Measurements from ENCODE around the gene RPP21. TPM values are rescaled to one million over a fixed set of nuclear protein-coding genes. Genes with fewer than 3 reads are reported as not detected.

Gene RPP21
- total and polyA plus RNA-seq, 10 of the 15 experiments (the other 5 are each of a cell fraction or from before 2014, with no cell fraction given) = 14.3 to 94.6 (median 42.1) TPM

- Histone ChIP-seq H4K20me1 (ENCODE audit: control insufficient read depth, insufficient read depth) (no peaks in the 10 kb centered on the region), H2AFZ (ENCODE audit: control insufficient read depth, low read depth, low read length) (no peak overlapping the region), H3K36me3 (ENCODE audit: control insufficient read depth in 2 of 2, insufficient read depth in 2 of 2, low read length in 1 of 2) (no peaks in the 10 kb centered on the region), H3K9me3 (replicated peaks; ENCODE audit: control insufficient read depth, insufficient read depth, low read length) (no peaks in the 10 kb centered on the region; the same call in 2 of the 3 replicates), H3K9ac (ENCODE audit: control insufficient read depth, insufficient read depth, low read length) (no peak overlapping the region), H3K79me2 (ENCODE audit: control insufficient read depth, insufficient read depth, low read length) (no peaks in the 10 kb centered on the region), H3K4me3 (no peak overlapping the region), H3K27ac (ENCODE audit: control insufficient read depth, insufficient read depth) (no peak overlapping the region), H3K4me1 (ENCODE audit: control insufficient read depth, insufficient read depth, low read length) (no peaks in the 10 kb centered on the region), H3K27me3 (replicated peaks in 1 of 2; ENCODE audit: control insufficient read depth in 2 of 2, insufficient read depth in 2 of 2, low read length in 1 of 2) (peaks cover 0 to 6% of the 10 kb centered on the region in 2 experiments; a peak in 2 of 4 replicates), H3K4me2 (ENCODE audit: control insufficient read depth, insufficient read depth) (no peak overlapping the region)
- peak; percentile 38 for FAIRE-seq
- in situ Hi-C loops (cut with MboI) = no loop called here
- no peak for ATAC-seq
- SMC1A ChIA-PET (ENCODE audit: uncharacterized antibody, unreplicated experiment) = no interaction called here
- intact Hi-C loops (cut with micrococcal nuclease; ENCODE audit: unreplicated experiment) = no loop called here
- RAD21 ChIA-PET (ENCODE audit: unreplicated experiment) = no interaction called here
- CTCF ChIA-PET = no interaction called here
- POLR2A ChIA-PET = no interaction called here
- peak; percentile 79 for TF ChIP-seq REST (IDR thresholded peaks at IDR 0.05; ENCODE audit: low read depth, low read length)
- no peak for TF ChIP-seq CEBPZ (IDR thresholded peaks at IDR 0.05; ENCODE audit: low read depth, low read length)
- no peak for TF ChIP-seq IKZF1 (conservative IDR thresholded peaks at IDR 0.05)
- TF ChIP-seq BCL11A (IDR thresholded peaks at IDR 0.05; ENCODE audit: low read depth, low read length) = no peak
- TF ChIP-seq MYB (IDR thresholded peaks at IDR 0.05; ENCODE audit: borderline replicate concordance, low read depth, low read length) = no peak
- no peak for TF ChIP-seq MEF2A (IDR thresholded peaks at IDR 0.05; ENCODE audit: insufficient read depth, low read depth, low read length)
- WGBS (ENCODE audit: insufficient coverage, insufficient replicate concordance, low lambda C conversion rate, missing lambda C conversion rate) = 0% methylated on average over 1 of the region's 1 CpG
- no TSS peak for BruUV-seq (replicated peaks)
- no peak for DNase-seq (ENCODE audit: low read depth, low spot score)
Measured at GRCh38 chr6:30378290-30378937, 33.5 kb downstream of the RPP21 start.
